ENCODE results near the gene CDK18.
"Not testable (repeated sequence)": the region's sequence is repeated elsewhere in the genome, so short reads cannot be mapped to it uniquely, and the experiment has no call there.

The CDK18 gene

DNA sequence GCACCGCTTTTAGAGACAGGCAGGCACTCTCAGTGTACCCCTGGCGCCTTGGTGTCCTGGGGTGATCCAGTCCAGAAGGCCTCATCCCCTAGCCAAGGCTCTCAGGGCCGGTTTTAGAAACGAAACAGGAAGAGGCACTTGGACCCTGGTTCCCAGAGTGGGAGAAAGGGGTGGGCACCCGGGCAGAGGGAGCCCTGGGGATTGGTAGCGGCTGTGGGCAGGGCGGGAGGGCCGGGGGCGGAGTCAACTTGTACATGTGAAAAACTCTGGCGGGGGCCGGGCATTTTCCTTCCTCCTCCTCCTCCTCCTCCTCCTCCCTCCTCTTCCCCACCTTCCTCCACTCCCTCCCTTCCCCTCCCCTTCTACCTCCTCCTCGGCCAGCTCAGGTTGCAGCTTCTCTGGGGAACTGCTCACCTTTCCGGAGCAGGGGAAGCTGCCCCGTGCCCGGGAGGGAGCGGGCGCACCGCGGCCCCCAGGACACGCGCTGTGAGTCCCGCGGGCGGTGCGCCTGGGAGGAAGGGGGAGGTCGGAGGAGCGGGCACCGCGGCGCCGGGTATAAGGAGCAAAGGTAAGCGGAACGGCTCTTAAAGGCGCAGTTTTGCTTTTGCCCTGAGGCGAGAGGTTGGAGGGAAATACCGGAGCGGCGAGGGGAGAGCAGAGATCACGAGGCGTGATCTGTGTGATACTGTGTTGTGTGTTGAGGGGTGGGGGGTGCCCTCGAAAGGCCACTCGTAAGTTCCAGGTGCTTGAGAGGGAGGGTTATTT, at the start of gene CDK18:
Gene CDK18, plus strand, starts transcription at position 359 of the 765 bp plus-strand sequence. CDS start 18,499 bp downstream, outside the sequence.
- peak; percentile 42 to 63 for DNase-seq

DNA sequence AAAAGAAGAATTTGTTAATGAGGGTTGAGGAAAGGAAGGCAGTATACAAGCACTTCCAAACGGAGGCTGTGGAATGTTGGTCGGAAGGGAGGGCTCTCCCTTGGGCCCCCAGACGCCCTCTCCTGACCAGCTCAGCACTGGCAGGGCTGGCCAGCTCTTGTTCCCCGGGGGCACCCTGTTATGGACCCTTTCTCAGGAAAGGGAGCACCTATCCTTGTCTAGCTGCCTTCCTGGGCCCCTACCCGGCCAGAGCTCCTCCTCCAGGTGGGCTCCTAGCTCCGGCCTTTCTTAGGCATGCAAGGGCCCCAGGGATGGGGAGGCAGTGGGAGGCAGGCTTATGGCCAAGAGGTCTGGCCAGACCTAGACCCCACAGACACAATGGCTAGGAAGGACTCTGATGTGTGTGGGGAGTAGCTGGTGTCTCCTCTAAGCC, 49.5 kb upstream of the CDK18 start:
- no peak for DNase-seq

- no peak for DNase-seq
Observed at GRCh38 chr1:205455581-205456382, 48.7 kb upstream of the CDK18 start, which contains the start of gene BLACAT1. TSS of gene BLACAT1 (minus strand) at chr1:205456045.

GRCh38 chr1:205456383-205456867, 48.0 kb upstream of the CDK18 start:
- DNase-seq = peak in 1 of 2 donors; percentile 20

- DNase-seq = peak in 1 of 2 donors; percentile 19
Observed at GRCh38 chr1:205456868-205457745, 47.4 kb upstream of the CDK18 start.

DNA sequence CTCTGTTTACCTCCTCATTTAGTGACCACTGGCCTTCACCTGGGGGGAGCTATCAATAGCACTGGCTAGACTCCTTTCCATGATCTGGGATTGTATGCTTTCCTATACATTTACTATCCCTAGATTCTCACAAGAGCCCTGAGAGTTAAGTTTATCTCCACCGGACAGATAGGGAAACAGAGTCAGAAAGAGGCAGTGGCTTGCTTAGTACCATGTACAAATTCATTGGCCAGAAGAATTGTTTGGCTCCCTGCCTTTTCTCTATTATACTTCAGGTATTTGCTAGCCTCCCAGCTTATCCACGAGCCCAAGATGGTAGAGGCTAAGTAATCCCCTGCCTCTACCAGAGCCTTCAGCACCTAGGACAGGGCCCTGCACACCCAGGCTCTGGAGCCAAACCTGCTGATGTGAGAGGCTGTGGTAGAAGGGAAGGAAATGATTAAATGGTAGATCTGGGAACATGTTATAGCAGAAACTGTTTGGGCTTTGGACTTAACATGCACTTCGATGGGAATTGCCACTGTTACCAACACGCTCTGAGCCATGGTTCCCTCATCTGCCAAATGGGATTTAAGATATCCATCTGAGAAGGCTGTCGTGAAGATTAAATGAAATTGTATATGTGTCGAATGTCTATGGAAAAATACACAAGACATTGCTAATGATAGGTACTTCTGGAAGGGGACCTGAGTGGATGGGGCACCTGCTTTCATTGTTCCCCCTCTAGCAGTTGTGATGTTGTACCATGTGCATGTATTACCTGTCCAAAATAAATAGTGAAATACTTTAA, 45.5 kb upstream of the CDK18 start:
- peak; percentile 27 to 32 for DNase-seq

GRCh38 chr1:205465392-205465791, 39.1 kb upstream of the CDK18 start:
- DNase-seq = no peak

GRCh38 chr1:205466595-205467220, 37.8 kb upstream of the CDK18 start:
- no peak for DNase-seq

- DNase-seq = no peak
Observed at GRCh38 chr1:205470131-205470530, 34.3 kb upstream of the CDK18 start.

DNA sequence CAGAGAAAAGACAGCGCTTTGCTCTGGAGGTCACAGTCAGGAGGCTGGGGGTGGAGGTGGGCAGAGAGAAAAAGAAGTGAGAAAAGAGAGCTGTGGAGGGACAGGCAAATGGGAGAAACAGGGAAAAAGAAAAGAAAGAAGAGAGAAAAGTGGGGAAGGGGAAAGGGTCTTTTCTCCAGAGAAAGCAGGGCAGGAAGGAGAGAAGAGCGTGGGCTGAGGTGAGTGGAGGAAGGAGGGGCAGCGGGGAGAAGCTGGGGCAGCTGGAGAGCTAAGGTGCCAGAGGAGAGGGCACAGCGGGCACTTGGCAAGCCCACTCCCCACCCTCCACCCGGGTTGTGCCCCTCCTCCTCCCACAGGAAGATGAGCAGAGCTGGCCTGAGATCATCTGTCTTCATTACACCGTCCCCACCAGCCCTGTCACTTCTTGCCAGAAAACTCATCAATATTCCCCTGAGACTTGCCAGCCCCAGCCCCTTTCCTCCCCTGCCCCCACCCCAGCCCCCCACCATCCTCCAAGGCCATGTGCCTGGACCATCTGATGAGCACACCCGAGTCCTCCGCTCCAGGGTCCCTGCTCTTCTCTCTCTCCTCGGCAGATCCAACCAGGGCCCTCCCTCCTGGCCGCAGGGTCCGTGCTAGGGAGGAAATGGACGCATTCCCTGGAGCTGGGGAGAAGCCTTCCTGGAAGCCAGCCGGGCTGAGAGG, 31.6 kb upstream of the CDK18 start:
- no peak for DNase-seq

DNA sequence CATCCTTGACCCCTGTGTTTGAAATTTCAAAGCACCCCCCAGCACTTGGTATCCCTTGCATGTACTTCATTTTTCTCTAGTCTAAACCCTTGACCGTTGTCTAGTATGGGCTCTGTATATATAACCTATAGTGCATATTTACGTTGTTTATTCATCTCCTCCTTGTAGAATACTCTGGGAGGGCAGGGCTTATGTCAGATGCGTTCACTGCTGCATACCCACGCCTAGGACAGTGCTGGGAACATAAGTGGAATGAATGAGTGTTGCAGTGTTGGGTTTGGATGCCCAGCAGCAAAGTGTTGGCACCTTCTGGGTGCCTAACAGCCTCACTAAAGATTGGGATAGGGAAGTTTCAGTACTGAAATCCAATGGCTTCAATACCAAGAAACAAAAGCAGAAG, 31.0 kb upstream of the CDK18 start:
- DNase-seq = no peak

DNA sequence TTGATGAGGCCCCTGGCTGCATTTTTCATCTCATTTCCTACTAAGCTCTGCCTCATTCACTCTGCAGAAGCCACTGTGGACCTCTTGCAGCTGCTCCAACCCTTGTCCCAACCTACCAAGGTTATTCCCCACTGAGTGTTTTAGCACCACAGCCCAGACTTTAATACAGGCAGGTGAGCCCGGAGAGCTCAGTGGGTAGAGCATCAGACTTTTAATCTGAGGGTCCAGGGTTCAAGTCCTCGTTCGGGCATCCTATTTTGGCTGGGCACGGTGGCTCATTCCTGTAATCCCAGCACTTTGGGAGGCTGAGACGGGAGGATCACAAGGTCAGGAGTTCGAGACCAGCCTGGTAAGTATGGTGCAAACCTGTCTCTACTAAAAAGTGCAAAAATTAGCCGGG, 30.5 kb upstream of the CDK18 start:
- no peak for DNase-seq

DNA sequence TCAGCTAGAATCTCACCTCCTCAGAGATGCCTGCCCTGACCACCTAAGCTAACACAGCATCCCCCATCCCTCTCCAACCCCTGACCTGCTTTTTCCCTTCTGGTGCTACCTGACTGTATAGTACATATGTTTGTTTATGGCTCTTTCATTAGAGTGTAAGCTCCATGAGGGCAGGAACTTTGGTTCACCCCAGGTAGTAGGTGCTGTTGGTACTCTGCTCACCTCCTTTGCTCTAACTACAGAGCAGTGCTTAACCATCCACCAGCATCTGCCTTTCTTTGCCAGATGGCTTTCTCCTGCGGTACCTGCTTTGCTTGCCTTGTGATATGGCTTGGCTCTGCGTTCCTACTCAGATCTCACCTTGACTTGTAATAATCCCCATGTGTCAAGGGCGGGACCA, 29.9 kb upstream of the CDK18 start:
- no peak for DNase-seq

DNA sequence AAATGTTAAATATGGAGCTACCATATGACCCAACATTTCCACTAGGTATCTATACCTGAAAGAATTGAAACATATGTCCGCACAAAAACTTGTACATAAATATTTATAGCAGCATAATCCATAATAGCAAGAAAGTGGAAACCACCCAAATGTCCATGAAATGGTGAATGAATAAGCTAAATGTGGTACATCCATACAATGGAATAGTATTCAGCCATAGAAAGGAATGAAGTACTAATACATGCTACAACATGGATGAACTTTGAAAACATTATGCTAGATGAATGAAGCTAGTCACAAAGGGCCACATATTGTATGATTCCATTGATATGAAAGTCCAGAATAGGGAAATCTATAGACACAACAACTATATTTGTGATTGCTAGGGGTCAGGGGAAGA, 28.6 kb upstream of the CDK18 start:
- DNase-seq = no peak

DNA sequence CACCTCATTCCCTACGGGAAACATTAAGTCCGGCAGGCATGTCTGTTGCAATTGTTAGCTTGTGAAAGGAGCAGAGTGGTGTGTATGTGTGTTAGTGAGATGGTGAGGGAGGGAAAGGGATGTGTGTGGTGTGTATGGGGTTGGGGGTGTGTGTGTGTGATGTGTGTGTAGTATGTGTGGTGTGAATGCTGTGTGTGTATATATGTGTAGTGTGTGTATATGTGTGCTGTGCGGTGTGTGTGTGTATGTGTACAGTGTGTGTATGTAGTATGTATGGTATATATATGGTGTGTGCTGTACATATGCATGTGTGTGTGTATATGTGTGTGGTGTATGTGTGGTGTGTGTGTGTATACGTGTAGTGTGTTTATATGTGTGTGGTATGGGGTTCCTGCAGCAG, 27.8 kb upstream of the CDK18 start:
- DNase-seq = no peak

- DNase-seq = no peak
Observed at GRCh38 chr1:205477121-205477758, 27.2 kb upstream of the CDK18 start.

DNA sequence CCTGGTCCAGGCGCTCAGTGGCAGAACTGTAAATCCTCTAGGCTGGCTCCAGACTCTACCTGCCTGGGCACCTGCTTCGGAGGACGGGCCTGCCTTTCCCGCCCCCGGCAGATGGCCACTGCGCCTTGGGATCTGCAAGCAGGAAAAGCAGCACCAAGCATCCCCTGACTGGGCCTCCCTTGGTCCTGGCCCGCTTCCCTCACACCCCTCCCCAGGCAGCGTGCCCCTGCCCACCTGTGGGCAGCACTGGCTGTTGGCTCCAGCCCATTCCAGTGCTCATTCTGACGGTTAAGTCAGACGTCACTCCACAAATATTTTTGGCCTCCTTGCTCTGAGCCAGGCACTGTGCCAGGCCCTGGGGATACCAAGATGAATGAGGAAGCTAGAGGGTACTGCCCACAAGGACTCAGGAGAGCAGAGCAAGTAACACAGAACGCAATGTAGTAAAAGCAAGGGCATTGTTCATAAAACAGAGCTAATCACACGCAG, 26.7 kb upstream of the CDK18 start:
- DNase-seq = no peak

DNA sequence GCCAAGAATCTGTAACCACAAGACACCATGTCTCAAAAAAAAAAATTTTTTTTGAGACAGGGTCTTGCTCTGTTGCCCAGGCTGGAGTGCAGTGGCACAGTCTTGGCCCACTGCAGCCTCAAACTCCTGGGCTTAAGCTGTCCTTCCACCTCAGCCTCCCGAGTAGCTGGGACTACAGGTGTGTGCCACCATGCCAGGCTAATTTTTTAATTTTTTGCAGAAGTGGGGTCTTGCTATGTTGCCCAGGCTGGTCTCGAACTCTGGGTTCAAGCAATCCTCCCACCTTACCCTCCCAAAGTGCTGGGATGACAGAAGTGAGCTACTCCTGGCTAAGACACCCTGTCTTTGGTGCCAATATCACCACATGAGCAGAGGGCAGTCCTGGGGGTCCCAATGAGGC, 25.5 kb upstream of the CDK18 start:
- DNase-seq = not testable (repeated sequence)

DNA sequence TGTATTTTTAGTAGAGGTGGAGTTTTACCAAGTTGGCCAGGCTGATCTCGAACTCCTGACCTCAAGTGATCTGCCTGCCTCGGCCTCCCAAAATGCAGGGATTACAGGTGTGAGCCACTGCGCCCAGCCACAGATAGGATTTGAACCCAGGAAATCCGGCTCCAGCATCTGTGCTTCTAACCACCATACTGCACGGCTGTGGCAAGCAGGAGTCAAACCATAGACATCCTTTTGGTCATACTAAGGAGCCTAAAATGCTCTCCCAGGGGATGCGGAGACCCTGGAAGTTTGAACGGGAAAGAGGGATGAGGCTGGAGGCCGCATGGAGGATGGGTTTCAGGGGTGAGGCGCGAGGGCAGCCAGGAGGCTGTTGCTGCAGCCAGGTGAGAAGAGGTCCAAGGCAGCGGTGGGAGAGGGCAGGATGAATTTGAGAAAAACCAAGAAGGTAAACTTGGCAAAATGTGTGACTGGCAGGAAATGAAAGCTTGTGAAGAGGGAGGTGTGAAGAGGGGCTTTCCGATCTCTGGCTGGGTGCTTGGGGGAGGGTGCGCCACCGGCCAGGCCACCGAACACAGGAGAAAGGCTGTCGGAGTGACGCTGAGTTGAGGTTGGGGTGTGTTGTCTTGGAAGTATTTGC, 24.0 kb upstream of the CDK18 start:
- peak; percentile 60 to 65 for DNase-seq

- DNase-seq = no peak
Observed at GRCh38 chr1:205481218-205481617, 23.3 kb upstream of the CDK18 start.

Measured in stimulated activated CD4-positive, alpha-beta T cell treated with anti-CD3 and anti-CD28 coated beads, Interleukin-2, amount 100 ng/mL, for 24 hours (primary cell).